GM18505 (cell line): ENCODE measurements around the gene HSPB8.

ENCODE experiments used
- ATAC-seq: cut with Tn5 transposase; IDR thresholded peaks from one replicate; pipeline ENCODE4 v1.9.1; 2021; ENCODE audit not compliant: unreplicated experiment
- POLR2A ChIP-seq: IDR thresholded peaks from 4 replicates; pipeline ENCODE4 v1.6.1; 2011; ENCODE audit warnings: borderline replicate concordance; ENCODE audit not compliant: insufficient read depth, insufficient read length; ENCODE audit errors: extremely low read depth

HSPB8 gene

DNA sequence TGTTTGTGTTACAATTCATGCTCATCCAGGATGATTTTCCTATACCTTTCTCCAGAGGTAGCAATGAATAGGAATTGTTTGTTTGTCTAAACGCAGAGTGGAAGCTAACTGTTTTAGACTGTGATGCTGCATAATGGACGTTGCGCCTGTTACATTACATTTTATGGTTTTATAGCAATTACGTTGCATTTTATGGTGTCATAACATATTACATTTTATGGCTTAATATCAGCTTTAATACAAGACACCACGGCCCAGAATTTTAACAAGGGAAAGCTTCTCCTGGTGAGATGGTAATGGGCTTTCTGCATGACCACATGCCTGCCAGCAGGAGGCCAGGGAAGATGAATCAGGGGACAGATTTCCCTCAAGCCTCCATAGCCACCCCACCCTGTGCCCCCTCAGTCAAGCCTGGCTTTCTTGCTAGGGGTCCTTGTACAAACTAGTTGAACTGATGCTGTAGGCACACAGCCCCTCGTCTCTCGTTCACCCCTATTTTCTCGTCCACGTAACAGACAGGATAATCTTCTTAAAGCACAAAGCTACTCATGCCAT lies 56.5 kb downstream of the HSPB8 start:
- TF ChIP-seq POLR2A, result no peak
- ATAC-seq, result no peak

GRCh38 chr12:119236372-119236771 lies 57.6 kb downstream of the HSPB8 start:
- no peak for TF ChIP-seq POLR2A
- ATAC-seq, result no peak

DNA sequence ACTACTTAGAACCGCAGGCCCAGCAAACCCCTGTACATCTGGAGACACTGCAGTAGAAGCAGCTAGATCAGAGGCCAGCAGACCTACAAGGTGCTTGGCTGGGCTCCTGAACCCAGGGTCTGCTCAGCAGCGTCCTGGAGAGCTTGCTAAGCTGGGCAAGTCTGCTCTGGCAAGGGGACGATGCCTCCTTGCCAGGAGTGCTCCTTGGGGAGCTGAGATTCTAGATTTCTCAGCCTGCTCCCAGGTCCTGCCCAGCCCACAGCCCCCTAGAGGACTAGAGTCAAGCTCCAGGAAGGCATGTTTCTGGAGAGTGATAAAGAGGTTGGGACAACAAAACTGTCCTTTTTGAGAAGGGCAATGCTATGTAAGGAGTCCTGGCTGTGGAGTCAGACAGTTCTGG lies 60.3 kb downstream of the HSPB8 start:
- no peak for TF ChIP-seq POLR2A
- ATAC-seq, result no peak

DNA sequence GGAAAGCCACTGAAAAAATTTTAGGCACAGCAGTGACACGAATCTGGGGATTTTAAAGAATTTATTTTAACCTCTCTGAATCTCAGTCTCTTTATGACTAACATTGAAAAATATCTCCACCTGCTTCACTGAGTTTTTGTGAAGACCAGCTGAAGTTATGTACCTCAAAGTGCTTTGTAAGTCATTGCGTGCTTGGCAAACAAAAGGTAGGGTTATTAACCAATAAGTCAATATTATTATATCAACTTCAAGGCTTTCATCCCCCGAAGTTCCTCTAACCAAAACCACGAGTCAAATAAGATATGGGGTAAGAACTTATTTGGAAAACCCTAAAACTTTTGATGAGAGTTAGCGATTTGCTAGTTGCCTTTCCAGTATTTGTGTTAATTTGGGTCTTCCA lies 62.3 kb downstream of the HSPB8 start:
- no peak for TF ChIP-seq POLR2A
- ATAC-seq, result no peak

DNA sequence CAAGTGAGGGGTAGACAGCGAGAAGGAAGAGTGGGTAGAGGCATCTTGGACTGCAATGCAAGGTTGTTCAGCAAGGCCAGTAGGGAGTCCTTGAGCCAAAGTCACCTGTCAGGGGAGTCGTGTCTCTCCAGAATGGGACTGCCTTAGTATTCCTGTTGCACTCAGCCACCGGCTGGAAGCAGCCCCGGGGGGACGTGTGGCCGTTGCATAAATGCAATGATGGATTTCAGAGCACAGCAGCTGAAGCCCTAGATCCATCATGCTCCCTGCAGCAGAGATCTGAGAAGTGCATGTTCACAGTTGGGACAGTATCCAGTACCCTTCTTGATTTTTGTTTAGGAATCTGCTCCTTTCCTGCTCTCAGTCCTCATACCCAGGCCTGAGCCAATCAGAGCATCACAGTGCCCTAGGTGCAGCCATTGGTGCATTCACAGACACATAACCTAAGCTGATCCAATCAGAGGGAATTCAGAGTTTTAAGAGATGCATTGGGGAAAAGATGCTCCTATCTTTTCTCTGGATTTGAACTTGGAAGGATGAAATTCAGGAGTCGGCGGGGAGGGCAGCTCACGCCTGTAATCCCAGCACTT lies 62.9 kb downstream of the HSPB8 start:
- no peak for ATAC-seq
- no peak for TF ChIP-seq POLR2A
